Mesenchymal stem cell (in vitro differentiated cells and primary cell): Measurements from ENCODE around the gene UBFD1.

Experiments used
- DNase-seq: peaks from one replicate; pipeline ENCODE4 v3.0.0-alpha.2; 2013
- H2AFZ ChIP-seq: one replicate; pipeline ENCODE4 v1.6.1; 2013; ENCODE audit warnings: low read depth, mild to moderate bottlenecking, control low read depth, inconsistent platforms, low read length, moderate library complexity
- H2AK5ac ChIP-seq: 2 replicates; pipeline ENCODE4 v1.6.1; 2013; ENCODE audit warnings: low read length, moderate library complexity, mild to moderate bottlenecking, inconsistent platforms; ENCODE audit not compliant: severe bottlenecking
- H2BK120ac ChIP-seq: one replicate; pipeline ENCODE4 v1.6.1; 2013; ENCODE audit warnings: low read depth, mild to moderate bottlenecking, inconsistent platforms, low read length, moderate library complexity
- H2BK12ac ChIP-seq, 2 experiments: one replicate each; pipeline ENCODE4 v1.6.1; 2013; ENCODE audit warnings: inconsistent platforms in 2 of 2, low read length in 2 of 2, mild to moderate bottlenecking in 2 of 2, moderate library complexity in 2 of 2, control low read depth in 1 of 2
- H2BK15ac ChIP-seq: one replicate; pipeline ENCODE4 v1.6.1; 2013; ENCODE audit warnings: mild to moderate bottlenecking, low read depth, inconsistent platforms; ENCODE audit not compliant: poor library complexity, severe bottlenecking
- H2BK5ac ChIP-seq: 2 replicates; pipeline ENCODE4 v1.6.1; 2013; ENCODE audit warnings: low read depth, mild to moderate bottlenecking, low read length, control low read depth, inconsistent platforms; ENCODE audit not compliant: poor library complexity, severe bottlenecking
- H3K14ac ChIP-seq, 2 experiments: one replicate each; pipeline ENCODE4 v1.6.1; 2013; ENCODE audit warnings: inconsistent platforms in 2 of 2, low read length in 2 of 2, control low read depth in 1 of 2, mild to moderate bottlenecking in 1 of 2, moderate library complexity in 1 of 2
- H3K18ac ChIP-seq, 2 experiments: one replicate each; pipeline ENCODE4 v1.6.1; 2013; ENCODE audit warnings: inconsistent platforms in 2 of 2, low read length in 2 of 2, control low read depth in 1 of 2, low read depth in 1 of 2, mild to moderate bottlenecking in 1 of 2
- H3K23ac ChIP-seq, 2 experiments: one replicate each; pipeline ENCODE4 v1.6.1; 2013; ENCODE audit warnings: inconsistent platforms in 2 of 2, low read length in 2 of 2, mild to moderate bottlenecking in 2 of 2, moderate library complexity in 2 of 2, control low read depth in 1 of 2
- H3K27ac ChIP-seq: 2 replicates; pipeline ENCODE4 v1.5.1; 2013; ENCODE audit warnings: mild to moderate bottlenecking, moderate library complexity, low read length, control low read depth, inconsistent platforms; ENCODE audit not compliant: poor library complexity, severe bottlenecking
- H3K27me3 ChIP-seq, 2 experiments: 2 replicates each; pipeline versions ENCODE4 v1.6.1 to v1.7.0; 2013; ENCODE audit warnings: low read length in 2 of 2, mild to moderate bottlenecking in 2 of 2, moderate library complexity in 2 of 2, control low read depth in 1 of 2, inconsistent platforms in 1 of 2; ENCODE audit not compliant: control insufficient read depth in 1 of 2, insufficient read depth in 1 of 2
- H3K36me3 ChIP-seq, 2 experiments: 2 replicates each; pipeline versions ENCODE4 v1.6.1 to v1.7.0; 2013; ENCODE audit warnings: low read length in 2 of 2, control low read depth in 1 of 2, inconsistent platforms in 1 of 2, low read depth in 1 of 2, mild to moderate bottlenecking in 1 of 2; ENCODE audit not compliant: insufficient read depth in 2 of 2, control insufficient read depth in 1 of 2
- H3K4ac ChIP-seq, 2 experiments: one replicate each; pipeline ENCODE4 v1.6.1; 2013; ENCODE audit warnings: inconsistent platforms in 2 of 2, low read length in 2 of 2, mild to moderate bottlenecking in 2 of 2, moderate library complexity in 2 of 2, control low read depth in 1 of 2, low read depth in 1 of 2
- H3K4me1 ChIP-seq: 2 replicates; pipeline ENCODE4 v1.6.1; 2013; ENCODE audit warnings: low read depth, low read length, control low read depth; ENCODE audit not compliant: control insufficient read depth, insufficient read depth
- H3K4me2 ChIP-seq: 2 replicates; pipeline ENCODE4 v1.6.1; 2013; ENCODE audit warnings: low read length, mild to moderate bottlenecking, inconsistent platforms; ENCODE audit not compliant: poor library complexity, severe bottlenecking
- H3K4me3 ChIP-seq, 2 experiments: 2 replicates each; pipeline versions ENCODE4 v1.5.1 to v1.7.0; 2013; ENCODE audit warnings: low read length in 2 of 2, mild to moderate bottlenecking in 2 of 2, control low read depth in 1 of 2, low read depth in 1 of 2; ENCODE audit not compliant: insufficient read depth in 1 of 2
- H3K79me1 ChIP-seq: replicated peaks from 2 replicates; pipeline ENCODE4 v1.6.1; 2013; ENCODE audit warnings: mild to moderate bottlenecking, control low read depth, low read length, inconsistent platforms; ENCODE audit not compliant: poor library complexity, severe bottlenecking
- H3K9ac ChIP-seq: 2 replicates; pipeline ENCODE4 v1.7.0; 2013; ENCODE audit warnings: mild to moderate bottlenecking, low read length, moderate library complexity
- H3K9me3 ChIP-seq: 2 replicates; pipeline ENCODE4 v1.7.0; 2013; ENCODE audit warnings: mild to moderate bottlenecking, low read length; ENCODE audit not compliant: control insufficient read depth
- H4K8ac ChIP-seq: one replicate; pipeline ENCODE4 v1.6.1; 2013; ENCODE audit warnings: inconsistent platforms, mild to moderate bottlenecking, low read length, moderate library complexity
- H4K91ac ChIP-seq: one replicate; pipeline ENCODE4 v1.6.1; 2013; ENCODE audit warnings: mild to moderate bottlenecking, low read length, inconsistent platforms
- WGBS: methylation state at CpG from one replicate; pipeline ENCODE4 v1.1.7; 2013; ENCODE audit warnings: mixed read lengths; 5-methylcytosine and 5-hydroxymethylcytosine counted together

UBFD1 gene

DNA sequence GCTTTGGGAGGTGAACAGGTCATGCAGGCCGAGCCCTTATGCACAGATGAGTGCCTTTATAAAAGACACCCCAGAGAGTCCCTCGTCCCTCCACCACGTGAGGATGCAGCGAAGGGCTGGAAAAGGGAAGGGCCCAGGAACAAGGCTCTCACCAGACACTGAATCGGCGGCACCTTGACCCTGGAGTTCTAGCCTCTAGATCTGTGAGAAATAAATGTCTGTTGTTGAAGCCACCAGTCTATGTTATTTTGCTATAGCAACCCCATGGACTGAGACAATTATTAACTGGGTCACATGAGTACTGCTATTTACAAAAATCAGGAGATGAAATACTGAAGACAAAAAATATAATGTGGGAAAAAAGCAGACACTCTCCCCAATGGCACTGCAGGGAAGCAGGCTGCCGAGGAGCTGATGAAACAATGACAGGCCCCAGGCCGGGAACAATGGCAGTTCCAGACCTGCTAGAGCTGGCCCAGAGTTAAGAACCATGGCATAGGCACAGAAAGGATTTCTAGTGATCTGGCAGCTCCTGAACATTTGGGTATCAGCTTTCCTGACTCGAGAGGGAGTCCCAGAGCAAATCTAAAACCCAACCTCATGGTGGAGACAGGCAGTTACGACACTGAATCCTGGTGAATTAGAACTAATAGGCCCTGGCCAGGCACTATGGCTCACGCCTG is 29.4 kb upstream of the UBFD1 start:
- no peak overlapping the region for H3K18ac ChIP-seq
- no peak overlapping the region for H3K9ac ChIP-seq
- no peaks in the 10 kb centered on the region for H3K9me3 ChIP-seq
- H3K4me3 ChIP-seq = no peak overlapping the region
- H3K4ac ChIP-seq = no peak overlapping the region
- H2AK5ac ChIP-seq = peak overlapping the region; percentile 44
- no peaks in the 10 kb centered on the region for H3K27me3 ChIP-seq
- no peak overlapping the region for H2BK120ac ChIP-seq
- H2BK15ac ChIP-seq = no peak overlapping the region
- no peak for DNase-seq
- H3K4me1 ChIP-seq = peaks cover 16% of the 10 kb centered on the region
- no peak overlapping the region for H2BK12ac ChIP-seq
- peak overlapping the region; percentile 79 for H3K27ac ChIP-seq
- H2BK5ac ChIP-seq = peak overlapping the region; percentile 19
- H3K14ac ChIP-seq = no peak overlapping the region
- H3K36me3 ChIP-seq = peaks cover 58 to 79% of the 10 kb centered on the region in 2 experiments
- H3K23ac ChIP-seq = no peak overlapping the region
- H4K8ac ChIP-seq = no peak overlapping the region
- peaks cover 12% of the 10 kb centered on the region for H3K79me1 ChIP-seq
- 91% methylated on average over 11 of the region's 11 CpGs for WGBS
- no peak overlapping the region for H2AFZ ChIP-seq
- H4K91ac ChIP-seq = no peak overlapping the region
- peak overlapping the region; percentile 4 for H3K4me2 ChIP-seq

DNA sequence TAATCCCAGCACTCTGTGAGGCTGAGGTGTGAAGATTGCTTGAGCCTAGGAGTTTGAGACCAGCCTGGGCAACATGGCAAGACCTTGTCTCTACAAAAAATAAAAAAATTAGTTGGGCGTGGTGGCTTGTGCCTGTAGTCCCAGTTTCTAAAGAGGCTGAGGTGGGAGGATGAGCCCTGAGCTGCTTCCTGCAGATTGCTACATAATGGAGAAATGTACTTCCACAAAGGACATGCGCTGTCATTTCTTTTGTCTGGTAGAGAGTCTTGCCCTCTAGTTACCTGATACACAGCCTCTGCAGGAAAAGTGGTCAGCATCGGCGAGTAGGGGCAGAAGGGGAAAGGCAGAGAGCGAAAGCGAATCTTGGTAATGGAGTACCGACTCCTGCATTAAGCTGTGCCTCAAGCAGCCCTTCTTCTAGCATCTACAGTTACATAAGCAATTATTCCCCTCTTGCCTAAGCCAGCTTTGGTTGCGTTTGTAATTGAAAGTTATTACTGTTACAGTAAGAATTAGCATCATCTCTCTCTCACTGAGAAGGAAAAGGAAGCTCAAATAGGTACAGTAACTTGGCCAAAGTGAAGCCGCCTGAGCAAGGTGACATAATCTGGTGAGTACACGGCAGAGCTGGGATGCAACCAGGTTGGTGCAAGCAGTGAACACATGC is 28.8 kb upstream of the UBFD1 start:
- H3K27ac ChIP-seq = peak overlapping the region; percentile 79
- no peak overlapping the region for H3K23ac ChIP-seq
- H2BK120ac ChIP-seq = no peak overlapping the region
- peak overlapping the region; percentile 19 for H2BK5ac ChIP-seq
- H3K9ac ChIP-seq = no peak overlapping the region
- peak overlapping the region; percentile 70 for H2AK5ac ChIP-seq
- H3K4me3 ChIP-seq = no peak overlapping the region
- no peak overlapping the region for H3K14ac ChIP-seq
- H3K9me3 ChIP-seq = no peaks in the 10 kb centered on the region
- H4K91ac ChIP-seq = no peak overlapping the region
- H3K36me3 ChIP-seq = peaks cover 58 to 77% of the 10 kb centered on the region in 2 experiments
- peaks cover 16% of the 10 kb centered on the region for H3K4me1 ChIP-seq
- H4K8ac ChIP-seq = no peak overlapping the region
- no peaks in the 10 kb centered on the region for H3K27me3 ChIP-seq
- H2BK15ac ChIP-seq = no peak overlapping the region
- no peak overlapping the region for H2AFZ ChIP-seq
- no peak for DNase-seq
- H3K18ac ChIP-seq = no peak overlapping the region
- no peak overlapping the region for H3K4ac ChIP-seq
- H2BK12ac ChIP-seq = no peak overlapping the region
- H3K79me1 ChIP-seq = peaks cover 12% of the 10 kb centered on the region
- 98% methylated on average over 6 of the region's 10 CpGs for WGBS
- no peak overlapping the region for H3K4me2 ChIP-seq

DNA sequence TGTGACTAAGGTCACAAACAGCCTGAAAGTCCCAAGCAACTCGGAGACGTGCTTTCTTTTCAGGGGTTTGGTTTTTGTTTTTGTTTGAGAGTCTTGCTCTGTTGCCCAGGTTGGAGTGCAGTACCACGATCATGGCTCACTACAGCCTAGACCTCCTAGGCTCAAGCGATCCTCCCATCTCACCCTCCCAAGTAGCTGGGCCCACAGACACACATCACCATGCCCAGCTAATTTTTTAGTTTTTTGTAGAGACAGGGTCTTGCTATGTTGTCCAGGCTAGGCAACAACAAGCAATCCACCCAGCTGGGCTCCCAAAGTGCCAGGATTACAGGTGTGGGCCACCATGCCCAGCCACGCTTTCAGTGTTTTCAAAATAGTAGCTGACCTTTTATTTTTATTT is 27.5 kb upstream of the UBFD1 start:
- H3K27ac ChIP-seq = no peak overlapping the region
- WGBS = 75% methylated on average over 3 of the region's 5 CpGs

DNA sequence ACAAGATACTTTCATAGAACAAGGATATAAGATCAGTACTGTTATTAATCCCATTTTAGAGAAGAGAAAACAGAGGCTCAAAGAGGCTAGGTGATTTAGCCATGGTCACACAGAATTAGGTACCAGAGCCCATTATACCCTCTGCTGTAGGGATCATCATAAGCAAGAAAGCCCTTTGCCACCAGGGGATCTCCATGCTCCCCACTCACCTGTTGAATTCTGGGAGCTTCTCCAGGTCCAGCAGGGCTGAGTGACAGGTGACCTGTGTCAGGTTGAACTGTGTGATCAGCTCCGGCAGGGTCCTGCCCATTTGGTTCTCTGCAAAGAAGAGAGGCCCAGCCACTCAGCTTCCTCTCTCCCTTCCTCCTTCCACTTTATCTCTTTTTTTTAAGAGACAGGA is 25.1 kb upstream of the UBFD1 start:
- Histone ChIP-seq H3K4ac (no peak overlapping the region), H3K27ac (no peak overlapping the region), H3K27me3 (no peaks in the 10 kb centered on the region), H2BK5ac (no peak overlapping the region), H3K4me2 (no peak overlapping the region), H3K36me3 (peaks cover 50 to 64% of the 10 kb centered on the region in 2 experiments), H2BK12ac (no peak overlapping the region), H2BK15ac (no peak overlapping the region), H3K9me3 (no peaks in the 10 kb centered on the region), H2AK5ac (no peak overlapping the region), H2BK120ac (no peak overlapping the region), H4K91ac (no peak overlapping the region), H3K4me1 (peaks cover 23% of the 10 kb centered on the region), H3K23ac (no peak overlapping the region), H2AFZ (no peak overlapping the region), H3K9ac (no peak overlapping the region), H3K18ac (no peak overlapping the region), H3K79me1 (peaks cover 10% of the 10 kb centered on the region), H3K14ac (no peak overlapping the region), H3K4me3 (no peak overlapping the region), H4K8ac (no peak overlapping the region)
- DNase-seq = no peak
- 100% methylated on average over 1 of the region's 1 CpG for WGBS

More for the DNA sequence above, 27.5 kb upstream of the UBFD1 start:
- DNase-seq = no peak
- no peak overlapping the region for H4K8ac ChIP-seq
- no peak overlapping the region for H3K9ac ChIP-seq
- no peak overlapping the region for H3K4ac ChIP-seq
- H3K18ac ChIP-seq = no peak overlapping the region
- H3K4me3 ChIP-seq = no peak overlapping the region
- H3K4me2 ChIP-seq = no peak overlapping the region
- no peak overlapping the region for H2BK12ac ChIP-seq
- no peak overlapping the region for H2BK15ac ChIP-seq
- no peak overlapping the region for H4K91ac ChIP-seq
- no peak overlapping the region for H3K23ac ChIP-seq
- H3K14ac ChIP-seq = no peak overlapping the region
- no peak overlapping the region for H2BK120ac ChIP-seq
- H3K4me1 ChIP-seq = peaks cover 20% of the 10 kb centered on the region
- peaks cover 57 to 77% of the 10 kb centered on the region in 2 experiments for H3K36me3 ChIP-seq
- H2AFZ ChIP-seq = no peak overlapping the region
- H2BK5ac ChIP-seq = no peak overlapping the region
- H3K9me3 ChIP-seq = no peaks in the 10 kb centered on the region
- no peak overlapping the region for H2AK5ac ChIP-seq
- H3K27me3 ChIP-seq = no peaks in the 10 kb centered on the region
- H3K79me1 ChIP-seq = peaks cover 17% of the 10 kb centered on the region
